GM12878 (cell line): ENCODE data around the gene MRTFB. TPM values are rescaled to one million over a fixed set of nuclear protein-coding genes. Genes with fewer than 3 reads are reported as not detected.
A peak's percentile ranks its signal among the peaks of the same experiment; 100 is the strongest.

Experiments used
- ATF7 ChIP-seq: fragments of 450-650 bp; IDR thresholded peaks from 2 replicates; pipeline ENCODE4 v1.6.1; 2016; ENCODE audit warnings: low read depth, mild to moderate bottlenecking
- CBX5 ChIP-seq: sonication (generic); IDR thresholded peaks from 2 replicates; pipeline ENCODE4 v1.6.1; 2016; ENCODE audit warnings: low read depth, moderate library complexity, mild to moderate bottlenecking, inconsistent platforms
- CREM ChIP-seq: IDR thresholded peaks from 2 replicates; pipeline ENCODE4 v1.6.1; 2014; ENCODE audit warnings: antibody characterized with exemption, low read depth
- CTCF ChIP-seq, 3 experiments: IDR thresholded peaks in 2 of 3; conservative IDR thresholded peaks in 1 of 3; 2 replicates each; pipeline ENCODE4 v1.5.1; 2011; ENCODE audit warnings: low read depth in 3 of 3, low read length in 3 of 3, mild to moderate bottlenecking in 3 of 3, control low read depth in 2 of 3, moderate library complexity in 2 of 3, inconsistent platforms in 1 of 3, mixed read lengths in 1 of 3; ENCODE audit not compliant: control insufficient read depth in 2 of 3, insufficient read depth in 1 of 3; ENCODE audit errors: extremely low read depth in 1 of 3
- E2F8 ChIP-seq: fragments of 450-650 bp; IDR thresholded peaks from 2 replicates; pipeline ENCODE4 v1.6.1; 2018; ENCODE audit warnings: mild to moderate bottlenecking, low read depth, moderate library complexity; ENCODE audit not compliant: partially characterized antibody
- GATAD2B ChIP-seq: fragments of 450-650 bp; conservative IDR thresholded peaks from 2 replicates; pipeline ENCODE4 v1.6.1; 2017; ENCODE audit warnings: low read depth, mild to moderate bottlenecking, moderate library complexity
- MEF2B ChIP-seq: fragments of 450-650 bp; IDR thresholded peaks from 2 replicates; pipeline ENCODE4 v1.6.1; 2018; ENCODE audit warnings: mild to moderate bottlenecking, moderate library complexity; ENCODE audit not compliant: partially characterized antibody, poor library complexity, severe bottlenecking
- NBN ChIP-seq: fragments of 450-650 bp; IDR thresholded peaks from 2 replicates; pipeline ENCODE4 v1.6.1; 2016
- PKNOX1 ChIP-seq: fragments of 450-650 bp; IDR thresholded peaks from 2 replicates; pipeline ENCODE4 v1.6.1; 2016; ENCODE audit warnings: mild to moderate bottlenecking
- RCOR1 ChIP-seq: conservative IDR thresholded peaks from 2 replicates; pipeline ENCODE4 v1.6.1; 2012; ENCODE audit warnings: low read depth, low read length, improper control_type of control experiment
- RELA ChIP-seq: fragments of 450-650 bp; IDR thresholded peaks from 2 replicates; pipeline ENCODE4 v1.8.0; 2014; ENCODE audit warnings: borderline replicate concordance; ENCODE audit not compliant: partially characterized antibody
- RFX5 ChIP-seq: IDR thresholded peaks from 2 replicates; pipeline ENCODE4 v1.6.1; 2011; ENCODE audit warnings: low read depth, low read length, improper control_type of control experiment
- SKIL ChIP-seq: fragments of 450-650 bp; IDR thresholded peaks from 2 replicates; pipeline ENCODE4 v1.6.1; 2017; ENCODE audit warnings: mild to moderate bottlenecking, low read depth, inconsistent platforms; ENCODE audit not compliant: poor library complexity, severe bottlenecking
- SMC3 ChIP-seq: IDR thresholded peaks from 2 replicates; pipeline ENCODE4 v1.6.1; 2011; ENCODE audit warnings: low read length, improper control_type of control experiment, borderline replicate concordance
- ZBED1 ChIP-seq: IDR thresholded peaks from 2 replicates; pipeline ENCODE4 v1.6.1; 2016; ENCODE audit warnings: borderline replicate concordance
- ZNF687 ChIP-seq: fragments of 450-650 bp; IDR thresholded peaks from 2 replicates; pipeline ENCODE4 v1.6.1; 2017; ENCODE audit warnings: mild to moderate bottlenecking, moderate library complexity
- polyA plus RNA-seq, 11 experiments: library from polyadenylated mRNA; depleted of rRNA in 4 of 11; unstranded in 6 of 11; stranded (reverse) in 5 of 11; fragments of >200 nt; fragmentation: Nextera tagmentation in 4 of 11; fragmentation: Illumina TruSeq in 1 of 11; extraction: Ambion mirVana in 4 of 11; extraction: Trizol in 1 of 11; gene quantifications; 1 replicate in 1 of 11; 2 replicates in 10 of 11; pipeline versions ENCODE4 v1.2.1 to v1.2.3, GENCODE V29; 2011 to 2016; ENCODE audit warnings: inconsistent platforms in 2 of 11, missing spikeins in 2 of 11, low read depth in 1 of 11
- total RNA-seq, 4 experiments: library from RNA; depleted of rRNA in 3 of 4; stranded (reverse); fragments of >200 nt in 3 of 4; fragmentation: Illumina TruSeq in 1 of 4; extraction: Trizol in 1 of 4; gene quantifications; 2 replicates each; pipeline versions ENCODE4 v1.2.1 to v1.2.3, GENCODE V29; 2013 to 2021

The MRTFB gene
- total and polyA plus RNA-seq, 10 of the 15 experiments (the other 5 are each of a cell fraction or from before 2014, with no cell fraction given) = 2.1 to 14.3 (median 8.0) TPM

- TF ChIP-seq ZNF687 = 0 out of 2 replicates have a peak, but pooled peaks have one; percentile 37
- no peak for TF ChIP-seq PKNOX1
- no peak for TF ChIP-seq SKIL
- no peak for TF ChIP-seq NBN
- peak; percentile 55; the same call in 1 of the 2 replicates for TF ChIP-seq RCOR1
- no peak for TF ChIP-seq E2F8
- 0 out of 2 replicates have a peak, but pooled peaks have one; percentile 25 for TF ChIP-seq CREM
- TF ChIP-seq CTCF (IDR thresholded peaks at IDR 0.05 in 2 of 3, conservative IDR thresholded peaks at IDR 0.05 in 1 of 3; ENCODE audit: control insufficient read depth in 2 of 3, extremely low read depth in 1 of 3, insufficient read depth in 1 of 3, low read depth in 3 of 3, low read length in 3 of 3) = peak in 2 of 3 experiments; percentile 26 to 31; a peak in 2 of 6 replicates
- TF ChIP-seq GATAD2B = no peak
- peak; percentile 7 for TF ChIP-seq RELA
- TF ChIP-seq RFX5 = no peak
- peak; percentile 8; the same call in 1 of the 2 replicates for TF ChIP-seq SMC3
- 0 out of 2 replicates have a peak, but pooled peaks have one; percentile 23 for TF ChIP-seq CBX5
- peak; percentile 21; the same call in 1 of the 2 replicates for TF ChIP-seq ATF7
- no peak for TF ChIP-seq ZBED1
- peak; percentile 35 for TF ChIP-seq MEF2B
Observed at GRCh38 chr16:14286368-14287230, 215.5 kb downstream of the MRTFB start (continued).
